ENCODE data around the gene RABGAP1L.

DNA sequence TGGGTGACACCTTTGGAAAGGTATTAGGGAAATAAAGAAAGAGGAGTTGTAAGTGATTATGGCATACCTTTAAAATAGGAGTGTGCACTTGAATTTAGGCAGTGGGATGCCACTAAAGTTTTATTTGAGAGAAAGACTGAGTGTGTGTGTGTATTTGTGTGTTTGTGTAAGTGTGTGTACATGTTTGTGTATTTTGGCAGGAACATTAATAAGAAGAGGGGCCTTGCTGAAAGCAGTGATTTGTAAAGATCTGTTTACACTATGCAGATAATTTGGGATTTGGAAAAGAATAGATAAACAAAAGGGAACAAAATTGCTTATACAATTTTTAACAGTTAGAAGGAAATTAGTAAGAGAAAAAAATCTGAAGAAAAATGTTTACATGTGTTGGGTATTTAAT, 409.2 kb downstream of the RABGAP1L start:
- TF ChIP-seq, protein P1, sequence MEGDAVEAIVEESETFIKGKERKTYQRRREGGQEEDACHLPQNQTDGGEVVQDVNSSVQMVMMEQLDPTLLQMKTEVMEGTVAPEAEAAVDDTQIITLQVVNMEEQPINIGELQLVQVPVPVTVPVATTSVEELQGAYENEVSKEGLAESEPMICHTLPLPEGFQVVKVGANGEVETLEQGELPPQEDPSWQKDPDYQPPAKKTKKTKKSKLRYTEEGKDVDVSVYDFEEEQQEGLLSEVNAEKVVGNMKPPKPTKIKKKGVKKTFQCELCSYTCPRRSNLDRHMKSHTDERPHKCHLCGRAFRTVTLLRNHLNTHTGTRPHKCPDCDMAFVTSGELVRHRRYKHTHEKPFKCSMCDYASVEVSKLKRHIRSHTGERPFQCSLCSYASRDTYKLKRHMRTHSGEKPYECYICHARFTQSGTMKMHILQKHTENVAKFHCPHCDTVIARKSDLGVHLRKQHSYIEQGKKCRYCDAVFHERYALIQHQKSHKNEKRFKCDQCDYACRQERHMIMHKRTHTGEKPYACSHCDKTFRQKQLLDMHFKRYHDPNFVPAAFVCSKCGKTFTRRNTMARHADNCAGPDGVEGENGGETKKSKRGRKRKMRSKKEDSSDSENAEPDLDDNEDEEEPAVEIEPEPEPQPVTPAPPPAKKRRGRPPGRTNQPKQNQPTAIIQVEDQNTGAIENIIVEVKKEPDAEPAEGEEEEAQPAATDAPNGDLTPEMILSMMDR (conservative IDR thresholded peaks at IDR 0.05; ENCODE audit: low read length), result no peak
- no peak for TF ChIP-seq EZH2phosphoT487 (IDR thresholded peaks at IDR 0.05; ENCODE audit: borderline replicate concordance)
